Measurements from ENCODE around the gene GPM6B.

DNA sequence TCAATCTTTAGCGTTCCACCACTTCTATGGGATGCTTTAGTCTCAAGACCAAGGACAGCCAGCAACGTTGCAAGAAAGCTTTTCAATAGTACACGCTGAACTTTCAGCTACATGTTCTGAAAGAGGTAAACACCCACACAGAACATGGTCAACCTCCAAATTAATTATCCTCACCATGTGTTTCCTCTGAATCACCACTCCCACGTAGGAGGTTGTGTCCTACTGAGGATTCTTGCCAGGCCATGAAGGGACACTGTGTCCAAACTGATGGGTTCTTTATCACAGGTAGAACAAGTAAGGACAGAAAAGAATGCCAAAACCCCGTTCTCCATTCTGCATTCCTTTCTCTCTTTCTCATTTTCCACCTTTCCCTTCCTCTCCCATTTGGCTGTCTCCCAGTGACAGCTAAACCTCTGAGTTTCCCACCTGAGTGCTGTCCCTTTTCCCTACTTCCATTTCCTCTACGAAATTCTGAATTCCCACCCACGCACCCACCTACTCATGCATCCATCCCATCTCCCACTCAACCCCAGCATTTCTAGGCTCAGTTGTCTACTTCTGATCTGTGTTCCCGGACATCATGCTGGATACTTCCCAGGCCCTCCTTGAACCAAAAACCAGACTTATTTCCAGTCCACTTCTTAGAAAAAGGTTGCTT is 29.0 kb upstream of the GPM6B start:
- TF ChIP-seq GATA2 (IDR thresholded peaks at IDR 0.05; ENCODE audit: low read depth, low read length) (no peak), GATA3 (IDR thresholded peaks at IDR 0.05; ENCODE audit: low read depth, low read length) (no peak)
